ENCODE results near the gene ELP5.

DNA sequence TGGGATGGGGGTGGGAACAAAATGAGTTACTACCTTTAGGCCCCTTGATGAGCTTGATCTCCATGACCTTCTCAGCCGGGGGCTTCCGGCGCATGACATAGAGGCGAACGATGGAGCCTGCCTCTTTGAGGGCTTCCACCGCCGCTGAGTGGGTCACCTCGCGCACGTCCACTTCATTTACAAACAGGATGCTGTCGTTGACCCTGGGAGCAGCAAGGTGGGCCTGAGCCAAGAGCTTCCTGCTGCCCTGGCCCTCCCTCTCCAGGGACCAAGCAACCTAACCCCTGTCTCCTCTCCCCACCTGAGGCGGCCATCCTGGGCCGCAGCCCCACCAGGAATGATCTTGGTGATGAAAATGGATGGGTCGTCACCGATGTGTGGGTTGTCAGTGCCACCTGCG is 48.6 kb upstream of the ELP5 start:
- TF ChIP-seq POLR2A (IDR thresholded peaks at IDR 0.05; ENCODE audit: low read depth) (no peak), CTCF (IDR thresholded peaks at IDR 0.05) (no peak), POLR2AphosphoS5 (IDR thresholded peaks at IDR 0.05) (no peak), EP300 (IDR thresholded peaks at IDR 0.05) (no peak)

Measured in esophagus muscularis mucosa (tissue), 4 donors.